ENCODE measurements around the gene RSAD1.

- TF ChIP-seq CTCF (IDR thresholded peaks at IDR 0.05; ENCODE audit: insufficient read depth, low read length, poor library complexity, severe bottlenecking) (peak; percentile 43), EZH2phosphoT487 (conservative IDR thresholded peaks at IDR 0.05; ENCODE audit: low read length) (no peak)
Observed at GRCh38 chr17:50479522-50480141, 972 bp downstream of the RSAD1 start.
